HCT116 (cell line): ENCODE data around the gene KLK13. TPM values are rescaled to one million over a fixed set of nuclear protein-coding genes. Genes with fewer than 3 reads are reported as not detected.

Experiments
- ATAC-seq: fragments of 200-7000 bp; cut with Tn5 transposase; 2 replicates; pipeline ENCODE4 v1.9.1; 2020; ENCODE audit warnings: mild to moderate bottlenecking, moderate library complexity
- BruUV-seq: library from RNA; stranded (reverse); fragments of 400-500 nt; replicated peaks from 2 replicates; lab custom pipeline; 2021; lab: Mats Ljungman, UMichigan
- CTCF ChIA-PET: fragments of 300-600 bp; sonication (Branson Sonifier 250); formaldehyde crosslinking; loops from one replicate; lab custom pipeline; 2021; ENCODE audit warnings: antibody characterized with exemption; lab: Charles Lee
- POLR2A ChIA-PET: fragments of 300-600, 350-600 bp; sonication (Branson Sonifier 250); formaldehyde crosslinking; loops from one replicate; lab custom pipeline; 2021; ENCODE audit warnings: antibody characterized with exemption; lab: Charles Lee
- RAD21 ChIA-PET, 2 experiments: fragments of 300-600 bp; sonication (Branson Sonifier 250); formaldehyde crosslinking; loops; one replicate each; lab custom pipeline; 2023; ENCODE audit warnings: low total read pairs in 2 of 2; ENCODE audit not compliant: uncharacterized antibody in 2 of 2, unreplicated experiment in 2 of 2, low non-redundant PET in 1 of 2; lab: Charles Lee
- DNase-seq: peaks from one replicate; pipeline ENCODE4 v3.0.0-alpha.2; 2010; ENCODE audit warnings: low read depth, low spot score
- H2AFZ ChIP-seq: fragments of 200-600 bp; shearing (Covaris generic), sonication (generic); 2 replicates; pipeline ENCODE4 v1.6.1; 2017; ENCODE audit warnings: low read depth, mixed run types, mixed read lengths, antibody characterized with exemption, low read length; ENCODE audit not compliant: poor library complexity, severe bottlenecking
- H3K27ac ChIP-seq: 2 replicates; pipeline ENCODE4 v1.5.1; 2012; ENCODE audit warnings: low read depth, low read length
- H3K27me3 ChIP-seq: fragments of 200-600 bp; sonication (generic); 2 replicates; pipeline ENCODE4 v1.6.1; 2016; ENCODE audit warnings: mixed run types, low read length, mixed read lengths; ENCODE audit not compliant: insufficient read depth
- H3K36me3 ChIP-seq, 2 experiments: fragments of 200-500 bp in 1 of 2; fragments of 200-600 bp in 1 of 2; sonication (Bioruptor generic) in 1 of 2; sonication (generic) in 1 of 2; 2 replicates each; pipeline versions ENCODE4 v1.5.1 to v1.6.1; 2014 to 2016; ENCODE audit warnings: low read length in 2 of 2, inconsistent platforms in 1 of 2, mixed read lengths in 1 of 2, mixed run types in 1 of 2; ENCODE audit not compliant: insufficient read depth in 2 of 2, control insufficient read depth in 1 of 2
- H3K4me1 ChIP-seq, 2 experiments: fragments of 200-600 bp in 1 of 2; sonication (generic) in 1 of 2; 2 replicates each; pipeline versions ENCODE4 v1.5.1 to v1.6.1; 2012 to 2017; ENCODE audit warnings: low read length in 2 of 2, inconsistent platforms in 1 of 2, mild to moderate bottlenecking in 1 of 2, mixed read lengths in 1 of 2, mixed run types in 1 of 2, moderate library complexity in 1 of 2; ENCODE audit not compliant: insufficient read depth in 2 of 2, control insufficient read depth in 1 of 2
- H3K4me2 ChIP-seq: fragments of 200-600 bp; sonication (generic); 2 replicates; pipeline ENCODE4 v1.6.1; 2017; ENCODE audit warnings: mixed run types, low read length, mixed read lengths
- H3K4me3 ChIP-seq, 2 experiments: fragments of 200-600 bp in 1 of 2; sonication (generic) in 1 of 2; replicated peaks in 1 of 2; 2 replicates each; pipeline ENCODE4 v1.5.1; 2011 to 2016; ENCODE audit warnings: low read length in 2 of 2, control low read depth in 1 of 2, low read depth in 1 of 2, mild to moderate bottlenecking in 1 of 2, mixed read lengths in 1 of 2, mixed run types in 1 of 2
- H3K79me2 ChIP-seq: fragments of 200-600 bp; sonication (generic); 2 replicates; pipeline ENCODE4 v1.6.1; 2017; ENCODE audit warnings: mild to moderate bottlenecking, mixed run types, low read length, moderate library complexity, mixed read lengths; ENCODE audit not compliant: insufficient read depth
- H3K9ac ChIP-seq: fragments of 200-600 bp; sonication (generic); 2 replicates; pipeline ENCODE4 v1.6.1; 2016; ENCODE audit warnings: low read length, mixed read lengths
- H3K9me2 ChIP-seq: fragments of 200-600 bp; sonication (generic), shearing (Covaris generic); 2 replicates; pipeline ENCODE4 v1.6.1; 2017; ENCODE audit warnings: mixed run types, mild to moderate bottlenecking, moderate library complexity; ENCODE audit not compliant: insufficient read depth
- H3K9me3 ChIP-seq, 2 experiments: fragments of 200-500 bp in 1 of 2; fragments of 200-600 bp in 1 of 2; sonication (Bioruptor generic) in 1 of 2; sonication (generic) in 1 of 2; 2 replicates each; pipeline ENCODE4 v1.6.1; 2014 to 2017; ENCODE audit warnings: low read length in 2 of 2, mixed read lengths in 2 of 2, inconsistent platforms in 1 of 2, low read depth in 1 of 2, mild to moderate bottlenecking in 1 of 2, mixed run types in 1 of 2, moderate library complexity in 1 of 2; ENCODE audit not compliant: control insufficient read depth in 1 of 2, insufficient read depth in 1 of 2
- H4K20me1 ChIP-seq: fragments of 200-600 bp; sonication (generic), shearing (Covaris generic); 2 replicates; pipeline ENCODE4 v1.6.1; 2017; ENCODE audit warnings: mixed run types, mild to moderate bottlenecking, moderate library complexity; ENCODE audit not compliant: insufficient read depth
- ATF3 ChIP-seq: IDR thresholded peaks from 2 replicates; pipeline ENCODE4 v1.6.1; 2012
- CBX3 ChIP-seq: IDR thresholded peaks from 2 replicates; pipeline ENCODE4 v1.6.1; 2012; ENCODE audit warnings: low read depth
- CEBPB ChIP-seq: IDR thresholded peaks from 2 replicates; pipeline ENCODE4 v1.6.1; 2012; ENCODE audit warnings: low read depth
- CTCF ChIP-seq, 3 experiments: fragments of 200-600 bp in 1 of 3; sonication (generic) in 1 of 3; IDR thresholded peaks in 2 of 3; conservative IDR thresholded peaks in 1 of 3; 2 replicates each; pipeline ENCODE4 v1.5.1; 2012 to 2017; ENCODE audit warnings: low read depth in 2 of 3, low read length in 2 of 3, antibody characterized with exemption in 1 of 3, borderline replicate concordance in 1 of 3, control low read depth in 1 of 3, mild to moderate bottlenecking in 1 of 3, mixed read lengths in 1 of 3, mixed run types in 1 of 3, moderate library complexity in 1 of 3; ENCODE audit not compliant: insufficient read depth in 1 of 3
- EZH2 ChIP-seq: fragments of 200-600 bp; sonication (generic); IDR thresholded peaks from 2 replicates; pipeline ENCODE4 v1.6.1; 2017; ENCODE audit warnings: antibody characterized with exemption, mixed run types
- FOSL1 ChIP-seq: IDR thresholded peaks from 2 replicates; pipeline ENCODE4 v1.6.1; 2012; ENCODE audit warnings: low read depth
- JUND ChIP-seq: IDR thresholded peaks from 2 replicates; pipeline ENCODE4 v1.6.1; 2012
- MAX ChIP-seq: IDR thresholded peaks from 2 replicates; pipeline ENCODE4 v1.6.1; 2012
- POLR2AphosphoS5 ChIP-seq: IDR thresholded peaks from 2 replicates; pipeline ENCODE4 v1.6.1; 2011; ENCODE audit warnings: mild to moderate bottlenecking, low read depth, low read length, moderate library complexity
- RAD21 ChIP-seq: IDR thresholded peaks from 2 replicates; pipeline ENCODE4 v1.6.1; 2012; ENCODE audit warnings: low read depth, mild to moderate bottlenecking
- REST ChIP-seq: IDR thresholded peaks from 2 replicates; pipeline ENCODE4 v1.6.1; 2012; ENCODE audit warnings: low read depth
- SIN3A ChIP-seq: IDR thresholded peaks from 2 replicates; pipeline ENCODE4 v1.6.1; 2012; ENCODE audit warnings: low read depth
- SP1 ChIP-seq: IDR thresholded peaks from 2 replicates; pipeline ENCODE4 v1.6.1; 2012; ENCODE audit warnings: low read depth
- SRF ChIP-seq: IDR thresholded peaks from 2 replicates; pipeline ENCODE4 v1.6.1; 2012; ENCODE audit warnings: low read depth
- TCF7L2 ChIP-seq: IDR thresholded peaks from 2 replicates; pipeline ENCODE4 v1.7.0; 2011; ENCODE audit warnings: borderline replicate concordance, inconsistent platforms; ENCODE audit not compliant: insufficient read depth, insufficient read length; ENCODE audit errors: extremely low read depth
- YY1 ChIP-seq: IDR thresholded peaks from 2 replicates; pipeline ENCODE4 v1.6.1; 2011; ENCODE audit warnings: low read length, low read depth, moderate library complexity, mild to moderate bottlenecking; ENCODE audit not compliant: insufficient replicate concordance; ENCODE audit errors: extremely low read depth
- ZBTB33 ChIP-seq: IDR thresholded peaks from 2 replicates; pipeline ENCODE4 v1.6.1; 2011; ENCODE audit warnings: mild to moderate bottlenecking, low read length, moderate library complexity; ENCODE audit not compliant: insufficient replicate concordance; ENCODE audit errors: extremely low read depth
- ZFX ChIP-seq: fragments of 450-650 bp; IDR thresholded peaks from 2 replicates; pipeline ENCODE4 v1.6.1; 2017
- ZNF274 ChIP-seq: fragments of 200-500 bp; sonication (Bioruptor generic); IDR thresholded peaks from 2 replicates; pipeline ENCODE4 v1.6.1; 2014; ENCODE audit warnings: mild to moderate bottlenecking, low read depth, low read length, inconsistent platforms
- intact Hi-C: fragments of 100-400 bp; cut with micrococcal nuclease; formaldehyde crosslinking; loops from 2 replicates; pipeline ENCODE4 v1.10.0; 2022
- total RNA-seq: library from RNA; stranded (reverse); gene quantifications from one replicate; pipeline ENCODE4 v1.2.1, GENCODE V29; 2021; ENCODE audit not compliant: unreplicated experiment

KLK13 gene
- total RNA-seq, 1 experiment from 2014 or later = 3.2 TPM

- ChIA-PET RAD21 (no interaction called here), CTCF (no interaction called here), POLR2A (no interaction called here)
- Histone ChIP-seq H3K36me3 (no peaks in the 10 kb centered on the region), H3K4me2 (no peak overlapping the region), H3K27ac (no peak overlapping the region), H3K27me3 (no peaks in the 10 kb centered on the region), H4K20me1 (no peaks in the 10 kb centered on the region), H3K79me2 (no peaks in the 10 kb centered on the region), H3K9me3 (no peaks in the 10 kb centered on the region), H3K4me1 (no peaks in the 10 kb centered on the region), H2AFZ (no peak overlapping the region), H3K9me2 (no peaks in the 10 kb centered on the region), H3K4me3 (no peak overlapping the region), H3K9ac (no peak overlapping the region)
- BruUV-seq = no TSS peak
- DNase-seq (no peak), ATAC-seq (no peak)
- intact Hi-C loops = no loop called here
- TF ChIP-seq JUND (no peak), SRF (no peak), EZH2 (no peak), ZBTB33 (no peak), CBX3 (no peak), TCF7L2 (no peak), POLR2AphosphoS5 (no peak), CEBPB (no peak), ZFX (no peak), SP1 (no peak), CTCF (IDR thresholded peaks at IDR 0.05 in 2 of 3, conservative IDR thresholded peaks at IDR 0.05 in 1 of 3; ENCODE audit: borderline replicate concordance in 1 of 3, insufficient read depth in 1 of 3, low read depth in 2 of 3, low read length in 2 of 3) (no peak), ATF3 (no peak), RAD21 (no peak), MAX (no peak), FOSL1 (no peak), YY1 (no peak), REST (no peak), SIN3A (no peak), ZNF274 (no peak)
Observed at GRCh38 chr19:51078731-51079130, 13.8 kb upstream of the KLK13 start.
